GM21737 (cell line): ENCODE measurements around the gene UBE3A.
"Not testable (repeated sequence)": the region's sequence is repeated elsewhere in the genome, so short reads cannot be mapped to it uniquely, and the experiment has no call there.

Experiments
- ATAC-seq: cut with Tn5 transposase; IDR thresholded peaks from one replicate; pipeline ENCODE4 v1.9.1; 2021; ENCODE audit warnings: mild to moderate bottlenecking, moderate library complexity; ENCODE audit not compliant: unreplicated experiment

Gene UBE3A

GRCh38 chr15:25439369-25439836, 579 bp upstream of the UBE3A start:
- ATAC-seq, result peak; percentile 10

GRCh38 chr15:25437777-25438600, 835 bp downstream of the UBE3A start:
- peak; percentile 35 for ATAC-seq

- ATAC-seq, result no peak
These were observed 2.1 kb downstream of the UBE3A start for GRCh38 chr15:25436707-25437106.

GRCh38 chr15:25435474-25436243, 3.2 kb downstream of the UBE3A start:
- ATAC-seq, result no peak

GRCh38 chr15:25433118-25433865, 5.5 kb downstream of the UBE3A start:
- ATAC-seq, result no peak

GRCh38 chr15:25431836-25432561, 6.8 kb downstream of the UBE3A start:
- no peak for ATAC-seq

GRCh38 chr15:25427861-25428260, 11.0 kb downstream of the UBE3A start:
- ATAC-seq, result no peak

GRCh38 chr15:25426896-25427610, 11.8 kb downstream of the UBE3A start:
- no peak for ATAC-seq

- ATAC-seq, result no peak
These were observed 14.8 kb downstream of the UBE3A start for GRCh38 chr15:25424073-25424472.

- no peak for ATAC-seq
These were observed 16.8 kb downstream of the UBE3A start for GRCh38 chr15:25422021-25422420.

- ATAC-seq, result no peak
These were observed 20.6 kb downstream of the UBE3A start for GRCh38 chr15:25418202-25418601.

- no peak for ATAC-seq
These were observed 21.2 kb downstream of the UBE3A start for GRCh38 chr15:25417604-25418003.

GRCh38 chr15:25416693-25417092, 22.1 kb downstream of the UBE3A start:
- peak; percentile 55 for ATAC-seq

- ATAC-seq, result no peak
These were observed 23.1 kb downstream of the UBE3A start for GRCh38 chr15:25415707-25416106.

- ATAC-seq, result no peak
These were observed 23.6 kb downstream of the UBE3A start for GRCh38 chr15:25415217-25415616.

GRCh38 chr15:25410649-25411048, 28.2 kb downstream of the UBE3A start:
- ATAC-seq, result no peak

- not testable (repeated sequence) for ATAC-seq
These were observed 29.1 kb downstream of the UBE3A start for GRCh38 chr15:25409731-25410130.

GRCh38 chr15:25408929-25409328, 29.9 kb downstream of the UBE3A start:
- ATAC-seq, result no peak

GRCh38 chr15:25408428-25408827, 30.4 kb downstream of the UBE3A start:
- no peak for ATAC-seq

- ATAC-seq, result no peak
These were observed 30.9 kb downstream of the UBE3A start for GRCh38 chr15:25407950-25408349.
